ENCODE results near the gene EPHA1.
A peak's percentile ranks its signal among the peaks of the same experiment; 100 is the strongest.

The EPHA1 gene

GRCh38 chr7:143368387-143368786, 40.3 kb downstream of the EPHA1 start:
- DNase-seq = no peak

GRCh38 chr7:143367972-143368371, 40.7 kb downstream of the EPHA1 start:
- DNase-seq = no peak

- DNase-seq = no peak
Observed at GRCh38 chr7:143363016-143363937, 45.4 kb downstream of the EPHA1 start.

- DNase-seq = no peak
Observed at GRCh38 chr7:143362131-143363015, 46.3 kb downstream of the EPHA1 start, which contains the start of gene FAM131B. Gene FAM131B (minus strand): TSS chr7:143362713. CDS start chr7:143362603, 110 bp downstream.

GRCh38 chr7:143361552-143362130, 47.0 kb downstream of the EPHA1 start:
- no peak for DNase-seq

GRCh38 chr7:143360788-143361551, 47.7 kb downstream of the EPHA1 start:
- no peak for DNase-seq

- no peak for DNase-seq
Observed at GRCh38 chr7:143359771-143360353, 48.8 kb downstream of the EPHA1 start.

- DNase-seq = no peak
Observed at GRCh38 chr7:143358626-143359025, 50.0 kb downstream of the EPHA1 start.

- no peak for DNase-seq
Observed at GRCh38 chr7:143356414-143357050, 52.1 kb downstream of the EPHA1 start.

- no peak for DNase-seq
Observed at GRCh38 chr7:143355450-143356385, 52.9 kb downstream of the EPHA1 start.

GRCh38 chr7:143354965-143355364, 53.7 kb downstream of the EPHA1 start:
- DNase-seq = no peak

GRCh38 chr7:143354376-143354775, 54.3 kb downstream of the EPHA1 start:
- DNase-seq = no peak

- DNase-seq = no peak
Observed at GRCh38 chr7:143352531-143353002, 56.1 kb downstream of the EPHA1 start.

- no peak for DNase-seq
Observed at GRCh38 chr7:143351574-143351973, 57.1 kb downstream of the EPHA1 start.

GRCh38 chr7:143351060-143351459, 57.6 kb downstream of the EPHA1 start:
- no peak for DNase-seq

GRCh38 chr7:143347950-143348349, 60.7 kb downstream of the EPHA1 start:
- no peak for DNase-seq

GRCh38 chr7:143346018-143346417, 62.6 kb downstream of the EPHA1 start:
- DNase-seq = no peak

- DNase-seq = peak in 1 of 2 donors; percentile 2
Observed at GRCh38 chr7:143345428-143345900, 63.2 kb downstream of the EPHA1 start.

GRCh38 chr7:143343596-143343995, 65.1 kb downstream of the EPHA1 start:
- no peak for DNase-seq

- no peak for DNase-seq
Observed at GRCh38 chr7:143341842-143342241, 66.8 kb downstream of the EPHA1 start.

All from bone marrow (tissue), 2 donors.